NB4 (cell line): ENCODE data around the gene ARID2.

Source experiments
- DNase-seq: peaks from one replicate; pipeline ENCODE4 v3.0.0; 2010; ENCODE audit warnings: low read depth
- H3K4me3 ChIP-seq: one replicate; pipeline ENCODE4 v1.5.1; 2011; ENCODE audit warnings: mild to moderate bottlenecking, low read depth, low read length, moderate library complexity
- CTCF ChIP-seq: IDR thresholded peaks from one replicate; pipeline ENCODE4 v1.5.1; 2012; ENCODE audit warnings: low read depth, low read length
- MAX ChIP-seq: IDR thresholded peaks from 2 replicates; pipeline ENCODE4 v1.6.1; 2011; ENCODE audit warnings: low read depth, low read length
- MYC ChIP-seq: IDR thresholded peaks from 2 replicates; pipeline ENCODE4 v1.6.1; 2011; ENCODE audit warnings: low read depth, low read length
- POLR2A ChIP-seq: IDR thresholded peaks from 2 replicates; pipeline ENCODE4 v1.6.1; 2011; ENCODE audit warnings: mild to moderate bottlenecking; ENCODE audit not compliant: insufficient read length; ENCODE audit errors: extremely low read depth

ARID2 gene

GRCh38 chr12:45773747-45774146 is 44.2 kb downstream of the ARID2 start:
- no peak overlapping the region for H3K4me3 ChIP-seq
- no peak for TF ChIP-seq MAX
- no peak for TF ChIP-seq CTCF
- TF ChIP-seq MYC: no peak
- TF ChIP-seq POLR2A: no peak
- no peak for DNase-seq

DNA sequence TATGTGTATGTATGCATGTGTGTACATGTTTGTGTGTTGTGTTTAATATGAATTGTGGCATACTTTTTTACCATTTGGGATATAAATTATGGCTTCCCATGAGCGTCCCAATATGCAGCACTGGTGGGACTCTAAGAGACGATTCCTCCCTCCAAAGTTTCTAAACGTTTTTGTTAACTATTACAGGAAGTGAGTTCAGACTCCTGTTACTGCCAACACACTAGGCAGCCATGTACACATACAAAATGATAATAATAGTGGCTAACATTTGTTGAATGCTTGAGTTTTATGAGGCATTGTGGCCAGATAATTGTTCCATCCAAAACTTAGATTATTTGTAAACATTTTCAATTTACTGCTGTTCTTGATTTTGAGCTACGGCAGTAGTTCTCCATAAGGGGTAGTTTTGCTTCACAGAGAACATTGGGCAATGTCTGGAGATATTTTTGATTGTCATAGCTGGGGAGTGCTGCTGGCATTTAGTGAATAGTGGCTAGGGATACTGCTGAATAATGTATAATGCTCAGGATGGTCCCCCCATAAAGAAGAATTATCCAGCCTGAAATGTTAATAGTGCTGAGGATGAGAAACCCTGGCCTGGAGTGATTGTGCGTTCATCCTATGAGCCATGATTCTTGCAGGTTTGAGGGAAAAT is 45.1 kb downstream of the ARID2 start:
- no peak for TF ChIP-seq POLR2A
- TF ChIP-seq CTCF: no peak
- TF ChIP-seq MYC: no peak

GRCh38 chr12:45775465-45775864 is 46.0 kb downstream of the ARID2 start:
- DNase-seq: no peak
- no peak overlapping the region for H3K4me3 ChIP-seq
- TF ChIP-seq POLR2A: no peak
- TF ChIP-seq CTCF: no peak
- TF ChIP-seq MYC: no peak
- no peak for TF ChIP-seq MAX

More for the DNA sequence above, 45.1 kb downstream of the ARID2 start:
- DNase-seq: no peak
- no peak overlapping the region for H3K4me3 ChIP-seq

DNA sequence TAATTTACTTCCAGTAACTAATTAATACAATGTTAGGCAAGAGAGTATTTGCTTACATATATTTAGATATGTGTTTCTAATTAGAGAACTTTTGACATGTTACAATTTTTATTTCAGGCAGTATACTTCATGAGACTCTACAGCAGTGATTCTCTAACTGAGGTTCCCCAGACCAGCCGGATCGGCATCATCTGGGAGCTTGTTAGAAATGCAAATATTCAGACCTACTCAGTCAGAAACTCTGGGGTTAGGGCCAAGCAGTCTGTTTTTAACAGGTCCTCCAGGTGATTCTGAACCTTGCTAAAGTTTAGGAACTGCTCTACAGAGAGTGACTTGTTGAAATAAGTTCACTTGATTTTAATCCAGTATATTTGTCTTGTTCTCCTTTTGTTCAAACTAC is 46.5 kb downstream of the ARID2 start:
- H3K4me3 ChIP-seq: no peak overlapping the region
- no peak for DNase-seq
- no peak for TF ChIP-seq MYC

- no peak for DNase-seq
- TF ChIP-seq MYC (no peak), MAX (no peak), POLR2A (no peak), CTCF (no peak)
- H3K4me3 ChIP-seq: no peak overlapping the region
Measured at GRCh38 chr12:45779936-45780335, 50.4 kb downstream of the ARID2 start.

DNA sequence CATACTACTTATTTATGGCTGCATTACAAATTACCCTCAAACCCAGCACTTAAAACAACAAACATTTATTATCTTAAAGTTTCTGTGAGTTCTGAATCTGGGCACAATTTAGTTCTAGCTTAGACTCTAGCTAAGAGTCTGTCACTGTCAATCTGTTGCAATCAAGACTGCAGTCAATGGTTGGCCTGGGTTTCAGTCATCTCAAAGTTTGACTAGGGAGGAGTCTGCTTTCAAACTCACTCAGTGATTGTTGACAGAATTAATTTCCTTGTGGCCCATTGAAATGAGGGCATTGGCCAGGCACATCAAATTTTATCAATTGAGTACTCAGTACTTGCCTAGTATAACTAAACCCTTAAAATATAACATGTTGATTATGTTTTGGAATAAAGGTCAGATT is 51.6 kb downstream of the ARID2 start:
- H3K4me3 ChIP-seq: no peak overlapping the region
- TF ChIP-seq MYC: no peak
- TF ChIP-seq POLR2A: no peak
- TF ChIP-seq MAX: no peak
- TF ChIP-seq CTCF: no peak
- DNase-seq: no peak

DNA sequence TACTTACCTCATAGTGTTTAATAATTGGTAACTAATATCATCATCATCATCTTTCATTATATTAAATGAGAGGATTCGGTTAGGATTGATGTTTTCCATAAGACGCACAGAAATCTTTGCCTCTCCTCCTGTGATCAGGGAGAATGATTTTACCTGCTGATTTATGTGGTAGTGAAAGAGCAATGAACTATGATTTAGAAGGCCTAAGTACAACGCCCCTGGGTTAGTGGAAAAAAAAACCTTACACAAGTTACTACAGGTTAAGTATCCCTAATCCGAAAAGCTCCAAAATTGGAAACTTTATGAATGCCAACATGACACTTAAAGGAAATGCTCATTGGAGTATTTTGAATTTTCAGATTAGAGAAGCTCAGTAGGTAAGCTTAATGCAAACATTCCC is 55.8 kb downstream of the ARID2 start:
- no peak overlapping the region for H3K4me3 ChIP-seq
- DNase-seq: no peak
- no peak for TF ChIP-seq CTCF
- no peak for TF ChIP-seq MYC
- TF ChIP-seq MAX: no peak
- TF ChIP-seq POLR2A: no peak
